GM13977 (cell line): Measurements from ENCODE around the gene VDAC1.

ENCODE experiments used
- DNase-seq: peaks from one replicate; pipeline ENCODE4 v3.0.0; 2012; ENCODE audit warnings: low spot score
- in situ Hi-C: fragments of 300-500 bp; cut with MboI; formaldehyde crosslinking; loops from one replicate; pipeline ENCODE4 v1.12.0; 2022; ENCODE audit warnings: low sequenced_read_pairs, low pct_unique_long_range_greater_than_20kb, mixed read lengths, inconsistent platforms; ENCODE audit not compliant: unreplicated experiment
- TF ChIP-seq, protein P1 (sequence below): IDR thresholded peaks from 2 replicates; pipeline ENCODE4 v1.5.1; 2012; ENCODE audit warnings: mild to moderate bottlenecking, control low read depth; ENCODE audit not compliant: insufficient read depth; ENCODE audit errors: extremely low read depth, missing control alignments

VDAC1 gene

DNA sequence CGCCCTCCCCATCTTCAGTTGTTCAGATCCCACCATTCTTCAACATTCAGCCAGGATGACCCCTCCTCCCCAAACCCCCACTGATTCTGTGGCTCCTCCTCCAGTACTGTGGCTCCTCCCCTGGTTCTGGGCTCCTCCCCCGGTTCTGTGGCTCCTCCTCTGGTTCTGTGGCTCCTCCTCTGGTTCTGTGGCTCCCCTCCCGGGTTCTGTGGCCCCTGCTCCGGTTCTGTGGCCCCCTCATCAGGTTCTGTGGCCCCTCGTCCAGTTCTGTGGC is 69.2 kb downstream of the VDAC1 start:
- TF ChIP-seq, protein P1, sequence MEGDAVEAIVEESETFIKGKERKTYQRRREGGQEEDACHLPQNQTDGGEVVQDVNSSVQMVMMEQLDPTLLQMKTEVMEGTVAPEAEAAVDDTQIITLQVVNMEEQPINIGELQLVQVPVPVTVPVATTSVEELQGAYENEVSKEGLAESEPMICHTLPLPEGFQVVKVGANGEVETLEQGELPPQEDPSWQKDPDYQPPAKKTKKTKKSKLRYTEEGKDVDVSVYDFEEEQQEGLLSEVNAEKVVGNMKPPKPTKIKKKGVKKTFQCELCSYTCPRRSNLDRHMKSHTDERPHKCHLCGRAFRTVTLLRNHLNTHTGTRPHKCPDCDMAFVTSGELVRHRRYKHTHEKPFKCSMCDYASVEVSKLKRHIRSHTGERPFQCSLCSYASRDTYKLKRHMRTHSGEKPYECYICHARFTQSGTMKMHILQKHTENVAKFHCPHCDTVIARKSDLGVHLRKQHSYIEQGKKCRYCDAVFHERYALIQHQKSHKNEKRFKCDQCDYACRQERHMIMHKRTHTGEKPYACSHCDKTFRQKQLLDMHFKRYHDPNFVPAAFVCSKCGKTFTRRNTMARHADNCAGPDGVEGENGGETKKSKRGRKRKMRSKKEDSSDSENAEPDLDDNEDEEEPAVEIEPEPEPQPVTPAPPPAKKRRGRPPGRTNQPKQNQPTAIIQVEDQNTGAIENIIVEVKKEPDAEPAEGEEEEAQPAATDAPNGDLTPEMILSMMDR = no peak
- no peak for DNase-seq
- in situ Hi-C loops = no loop called here

DNA sequence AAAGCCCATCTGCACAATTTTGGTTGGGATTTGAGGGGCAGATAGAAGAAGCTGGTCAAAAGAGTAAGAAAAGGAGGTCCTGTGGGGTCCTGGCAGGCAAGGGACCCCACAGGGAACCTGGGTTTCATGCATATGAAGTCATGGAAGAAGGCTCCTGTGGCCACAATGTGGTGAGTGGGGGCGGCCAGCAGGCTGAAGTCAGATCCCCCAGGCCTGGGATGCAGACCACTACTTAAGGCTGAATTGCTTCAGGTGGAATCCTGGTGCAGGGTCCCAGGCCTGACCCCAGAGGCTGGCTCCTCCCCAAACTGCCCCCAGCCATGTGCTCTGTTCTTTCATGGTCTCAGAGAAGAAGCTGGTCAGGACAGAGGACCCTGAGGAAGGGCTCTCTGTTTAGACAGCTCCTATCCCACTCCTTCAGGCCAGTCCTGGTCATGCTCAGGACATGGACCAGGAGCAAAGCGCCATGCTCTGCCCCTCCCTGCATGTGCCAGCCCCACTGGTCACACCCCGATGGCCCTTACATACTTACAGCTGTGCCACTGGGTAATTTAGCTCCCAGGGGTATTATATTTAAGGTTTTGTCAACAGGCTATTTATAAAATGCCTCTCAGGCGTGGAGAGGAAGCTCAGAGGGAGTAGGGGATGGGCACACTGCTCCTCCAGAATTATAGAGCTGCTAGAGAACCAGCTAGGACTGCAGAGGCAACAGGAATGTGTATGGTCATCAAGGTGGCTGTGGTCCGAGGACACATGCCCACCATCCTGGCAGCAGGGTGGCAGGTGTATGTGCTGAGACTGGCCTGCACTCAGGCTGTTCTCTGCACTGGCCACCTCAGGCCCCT is 69.7 kb downstream of the VDAC1 start:
- TF ChIP-seq, protein P1 = no peak
- in situ Hi-C loops = no loop called here
- no peak for DNase-seq

DNA sequence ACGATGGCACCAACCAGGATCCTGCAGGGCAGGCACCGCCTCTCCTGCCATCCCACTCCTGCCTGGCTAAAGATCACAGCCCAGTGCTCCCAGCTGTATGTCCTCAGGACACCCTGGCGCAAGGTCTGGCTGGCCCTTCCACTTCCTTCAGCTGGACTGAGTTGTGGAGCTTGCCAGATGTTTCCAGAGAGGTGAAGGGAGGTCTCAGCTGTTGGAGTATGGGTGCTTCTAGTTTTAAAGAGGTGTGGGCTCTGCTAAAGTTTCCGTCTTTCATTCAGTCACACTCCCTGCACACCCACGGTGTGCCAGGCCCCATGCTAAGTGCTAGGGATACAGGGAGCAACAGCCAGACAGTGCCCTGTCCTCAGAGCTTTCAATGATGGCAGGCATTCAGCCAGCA is 70.5 kb downstream of the VDAC1 start:
- TF ChIP-seq, protein P1 = no peak
- DNase-seq = no peak
- in situ Hi-C loops = no loop called here

DNA sequence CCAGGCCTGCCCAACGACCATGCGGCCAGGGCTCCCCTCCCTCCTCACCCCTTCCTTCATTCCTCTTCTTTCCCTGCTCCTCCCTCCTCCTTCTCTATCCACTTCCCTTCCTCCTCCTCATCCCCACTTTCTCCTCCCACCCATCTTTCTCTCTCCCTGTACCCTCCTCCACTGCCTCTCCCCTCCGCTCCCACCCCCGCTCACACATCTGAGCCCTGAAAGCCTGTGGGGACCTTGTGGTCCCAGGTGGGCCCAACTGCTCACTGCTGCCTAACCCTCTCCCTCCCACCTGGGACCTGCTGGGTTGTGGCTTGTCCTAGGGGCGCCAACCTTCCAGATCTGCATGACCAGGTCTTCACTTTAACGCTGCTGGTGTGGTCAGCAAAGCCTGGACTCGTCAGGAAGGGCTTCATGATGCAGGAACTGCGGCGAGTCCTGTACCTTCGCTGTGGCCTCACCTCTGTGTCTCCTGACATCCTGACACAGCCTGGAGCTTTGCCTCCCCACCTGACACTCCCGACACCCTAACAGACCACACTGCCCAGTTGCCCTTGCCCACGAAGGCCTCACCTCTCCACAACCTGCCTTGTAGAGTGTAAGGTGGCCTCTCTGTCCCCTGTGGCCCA is 71.0 kb downstream of the VDAC1 start:
- DNase-seq = no peak
- TF ChIP-seq, protein P1 = no peak
- in situ Hi-C loops = no loop called here

DNA sequence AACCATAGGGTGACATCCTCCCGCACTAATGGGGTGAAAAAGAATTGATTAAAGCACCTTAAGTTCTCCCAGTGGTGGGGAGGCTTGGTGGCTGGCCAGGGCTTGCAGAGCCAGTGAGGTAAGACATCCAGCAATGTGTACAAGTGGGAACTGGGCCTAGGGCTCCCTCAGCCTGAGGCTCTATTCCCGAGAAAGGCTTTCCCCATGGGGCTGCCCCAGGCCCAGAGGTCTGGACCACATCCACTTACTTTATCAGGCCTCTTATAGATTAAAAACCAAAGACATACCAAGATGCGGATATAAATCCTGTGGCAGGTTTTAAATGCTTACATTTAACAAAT is 71.6 kb downstream of the VDAC1 start:
- no peak for DNase-seq
- TF ChIP-seq, protein P1 = no peak
- in situ Hi-C loops = no loop called here

DNA sequence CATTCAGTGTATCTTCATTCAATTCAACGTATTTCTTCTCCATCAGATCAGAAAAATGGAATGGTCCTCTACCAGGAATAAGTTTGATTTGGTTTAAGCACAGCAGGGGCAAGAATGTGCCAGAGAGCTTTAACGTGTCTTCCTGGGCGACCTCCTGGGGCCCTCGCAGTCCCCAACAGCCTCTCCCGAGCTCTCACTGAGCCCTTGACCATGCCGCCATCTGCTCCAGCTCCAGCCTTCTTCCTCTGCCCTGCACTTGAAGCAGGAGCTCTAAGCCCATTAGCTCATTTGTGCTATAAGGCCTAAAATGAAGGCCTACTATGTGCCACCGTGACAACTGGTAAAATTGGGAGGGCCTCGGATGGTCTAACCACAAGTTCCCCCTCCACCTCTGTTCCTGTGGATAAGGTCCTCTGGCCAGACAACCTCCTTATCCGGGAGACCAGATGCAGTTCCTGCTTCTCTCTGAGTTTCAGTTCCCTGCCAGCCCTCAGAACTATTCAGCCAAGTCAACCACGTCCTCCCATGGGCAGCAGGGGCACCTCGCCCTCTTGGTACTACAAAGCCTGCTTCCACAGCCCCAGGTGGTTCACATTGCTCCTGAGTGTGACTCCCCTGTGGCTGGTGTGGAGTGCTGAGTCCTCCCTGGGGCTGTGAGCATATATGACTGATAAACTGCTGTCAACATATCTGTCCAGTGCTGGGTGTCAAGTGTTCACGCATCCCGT is 72.2 kb downstream of the VDAC1 start:
- in situ Hi-C loops = no loop called here

More for the DNA sequence above, 72.2 kb downstream of the VDAC1 start:
- DNase-seq = no peak
- TF ChIP-seq, protein P1 = no peak
